HFF-Myc (cell line): ENCODE results near the gene TTC21B.

ENCODE experiments used
- DNase-seq: peaks from one replicate; pipeline ENCODE4 v3.0.0-alpha.2; 2011; ENCODE audit warnings: low read depth; ENCODE audit errors: extremely low read depth
- H3K4me3 ChIP-seq: replicated peaks from 2 replicates; pipeline ENCODE4 v1.5.1; 2011; ENCODE audit warnings: low read depth, mild to moderate bottlenecking, control low read depth, low read length
- CTCF ChIP-seq: IDR thresholded peaks from 2 replicates; pipeline ENCODE4 v1.5.1; 2012; ENCODE audit warnings: mild to moderate bottlenecking, low read depth, low read length, control low read depth; ENCODE audit errors: missing control alignments

The TTC21B gene

GRCh38 chr2:165953306-165953654 lies 296 bp downstream of the TTC21B start:
- DNase-seq = peak; percentile 11
- TF ChIP-seq CTCF = no peak
- H3K4me3 ChIP-seq = peak overlapping the region; percentile 81

GRCh38 chr2:165952741-165953211 lies 800 bp downstream of the TTC21B start:
- no peak for DNase-seq
- peak overlapping the region; percentile 81 for H3K4me3 ChIP-seq
- TF ChIP-seq CTCF = no peak

GRCh38 chr2:165952085-165952484 lies 1.5 kb downstream of the TTC21B start:
- H3K4me3 ChIP-seq = peak overlapping the region; percentile 81
- no peak for TF ChIP-seq CTCF
- no peak for DNase-seq

- no peak overlapping the region for H3K4me3 ChIP-seq
- TF ChIP-seq CTCF = no peak
- no peak for DNase-seq
Measured at GRCh38 chr2:165950438-165950837, 3.1 kb downstream of the TTC21B start.

GRCh38 chr2:165941827-165942226 lies 11.7 kb downstream of the TTC21B start:
- no peak for DNase-seq
- TF ChIP-seq CTCF = no peak
- no peak overlapping the region for H3K4me3 ChIP-seq

- no peak overlapping the region for H3K4me3 ChIP-seq
- TF ChIP-seq CTCF = no peak
- no peak for DNase-seq
Measured at GRCh38 chr2:165938237-165938636, 15.3 kb downstream of the TTC21B start.

- DNase-seq = no peak
- no peak for TF ChIP-seq CTCF
- no peak overlapping the region for H3K4me3 ChIP-seq
Measured at GRCh38 chr2:165933211-165933910, 20.2 kb downstream of the TTC21B start.
